Measurements from ENCODE around the gene SYCP3. TPM values are rescaled to one million over a fixed set of nuclear protein-coding genes. Genes with fewer than 3 reads are reported as not detected.

The SYCP3 gene
- total and polyA plus RNA-seq, 2 experiments from 2014 or later: 0.07 to 1.2 TPM

DNA sequence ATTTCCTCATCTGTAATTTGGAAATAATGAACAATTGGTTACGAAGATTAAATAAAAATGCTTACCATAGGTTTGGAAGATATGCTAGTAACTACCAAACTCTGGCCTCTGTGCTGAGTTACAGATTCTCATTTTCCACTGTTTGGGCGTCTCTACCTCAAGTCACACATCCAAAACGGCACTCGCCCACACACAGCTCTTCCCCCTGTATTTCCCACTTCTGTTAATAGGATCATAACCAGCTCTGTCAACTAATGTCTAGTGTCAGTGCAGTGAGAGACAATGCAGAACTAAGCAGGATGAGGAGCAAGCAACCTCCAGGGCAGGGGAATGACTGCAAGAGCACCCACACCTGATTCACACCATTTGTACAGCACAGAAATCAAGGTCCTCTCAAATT, 10.9 kb upstream of the SYCP3 start:
- H3K4me2 ChIP-seq: no peak overlapping the region
- 92% methylated on average over 4 of the region's 4 CpGs for WGBS (ENCODE audit: low lambda C conversion rate, missing lambda C conversion rate)

DNA sequence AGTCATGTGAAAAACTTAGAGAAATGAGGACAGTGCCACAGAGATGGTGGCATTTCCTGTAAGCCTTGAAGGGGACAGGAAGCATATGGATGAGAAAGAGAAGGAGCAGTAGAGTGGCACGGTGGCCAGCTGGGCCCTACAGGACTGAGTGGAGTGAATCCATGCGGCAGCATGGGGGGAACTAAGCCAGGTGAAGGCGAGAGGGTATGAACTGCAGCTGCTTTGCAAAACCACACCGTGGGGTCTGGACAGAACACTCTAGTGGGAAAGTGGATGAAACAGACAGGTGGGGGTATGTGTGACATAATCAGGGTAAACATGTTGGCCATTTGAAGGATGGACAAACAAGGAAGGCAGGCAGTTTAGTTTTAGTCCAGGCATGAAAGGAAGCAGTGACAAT, 10.4 kb upstream of the SYCP3 start:
- no peak overlapping the region for H3K4me3 ChIP-seq
- H3K79me2 ChIP-seq: no peaks in the 10 kb centered on the region
- H4K20me1 ChIP-seq (ENCODE audit: insufficient read depth, poor library complexity, severe bottlenecking): no peaks in the 10 kb centered on the region
- H3K9me2 ChIP-seq (replicated peaks; ENCODE audit: insufficient read depth): no peaks in the 10 kb centered on the region
- no peak overlapping the region for H2AFZ ChIP-seq
- no peak overlapping the region for H3K27ac ChIP-seq
- no peaks in the 10 kb centered on the region for H3K4me1 ChIP-seq (ENCODE audit: insufficient read depth)
- no peaks in the 10 kb centered on the region for H3K9me3 ChIP-seq (ENCODE audit: low read depth)
- H3K36me3 ChIP-seq (replicated peaks; ENCODE audit: insufficient read depth, low read depth): no peaks in the 10 kb centered on the region
- TF ChIP-seq, protein P1, sequence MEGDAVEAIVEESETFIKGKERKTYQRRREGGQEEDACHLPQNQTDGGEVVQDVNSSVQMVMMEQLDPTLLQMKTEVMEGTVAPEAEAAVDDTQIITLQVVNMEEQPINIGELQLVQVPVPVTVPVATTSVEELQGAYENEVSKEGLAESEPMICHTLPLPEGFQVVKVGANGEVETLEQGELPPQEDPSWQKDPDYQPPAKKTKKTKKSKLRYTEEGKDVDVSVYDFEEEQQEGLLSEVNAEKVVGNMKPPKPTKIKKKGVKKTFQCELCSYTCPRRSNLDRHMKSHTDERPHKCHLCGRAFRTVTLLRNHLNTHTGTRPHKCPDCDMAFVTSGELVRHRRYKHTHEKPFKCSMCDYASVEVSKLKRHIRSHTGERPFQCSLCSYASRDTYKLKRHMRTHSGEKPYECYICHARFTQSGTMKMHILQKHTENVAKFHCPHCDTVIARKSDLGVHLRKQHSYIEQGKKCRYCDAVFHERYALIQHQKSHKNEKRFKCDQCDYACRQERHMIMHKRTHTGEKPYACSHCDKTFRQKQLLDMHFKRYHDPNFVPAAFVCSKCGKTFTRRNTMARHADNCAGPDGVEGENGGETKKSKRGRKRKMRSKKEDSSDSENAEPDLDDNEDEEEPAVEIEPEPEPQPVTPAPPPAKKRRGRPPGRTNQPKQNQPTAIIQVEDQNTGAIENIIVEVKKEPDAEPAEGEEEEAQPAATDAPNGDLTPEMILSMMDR (IDR thresholded peaks at IDR 0.05; ENCODE audit: poor library complexity): no peak
- TF ChIP-seq EZH2 (IDR thresholded peaks at IDR 0.05; ENCODE audit: borderline replicate concordance) (no peak), EZH2phosphoT487 (IDR thresholded peaks at IDR 0.05; ENCODE audit: low read depth, severe bottlenecking, unreplicated experiment) (no peak)
- H3K27me3 ChIP-seq: no peaks in the 10 kb centered on the region
- DNase-seq (ENCODE audit: low spot score): no peak
- no peak overlapping the region for H3K4me2 ChIP-seq
- WGBS (ENCODE audit: low lambda C conversion rate, missing lambda C conversion rate): 85% methylated on average over 4 of the region's 4 CpGs

More for the DNA sequence above, 10.9 kb upstream of the SYCP3 start:
- H2AFZ ChIP-seq: no peak overlapping the region
- H3K27me3 ChIP-seq: no peaks in the 10 kb centered on the region
- no peaks in the 10 kb centered on the region for H3K9me3 ChIP-seq (ENCODE audit: low read depth)
- no peak overlapping the region for H3K27ac ChIP-seq
- no peak overlapping the region for H3K4me3 ChIP-seq
- TF ChIP-seq EZH2 (IDR thresholded peaks at IDR 0.05; ENCODE audit: borderline replicate concordance) (no peak), EZH2phosphoT487 (IDR thresholded peaks at IDR 0.05; ENCODE audit: low read depth, severe bottlenecking, unreplicated experiment) (no peak)
- TF ChIP-seq, protein P1 (IDR thresholded peaks at IDR 0.05; ENCODE audit: poor library complexity): no peak
- H3K36me3 ChIP-seq (replicated peaks; ENCODE audit: insufficient read depth, low read depth): no peaks in the 10 kb centered on the region
- no peaks in the 10 kb centered on the region for H4K20me1 ChIP-seq (ENCODE audit: insufficient read depth, poor library complexity, severe bottlenecking)
- no peaks in the 10 kb centered on the region for H3K79me2 ChIP-seq
- no peaks in the 10 kb centered on the region for H3K4me1 ChIP-seq (ENCODE audit: insufficient read depth)
- H3K9me2 ChIP-seq (replicated peaks; ENCODE audit: insufficient read depth): no peaks in the 10 kb centered on the region
- DNase-seq (ENCODE audit: low spot score): no peak

DNA sequence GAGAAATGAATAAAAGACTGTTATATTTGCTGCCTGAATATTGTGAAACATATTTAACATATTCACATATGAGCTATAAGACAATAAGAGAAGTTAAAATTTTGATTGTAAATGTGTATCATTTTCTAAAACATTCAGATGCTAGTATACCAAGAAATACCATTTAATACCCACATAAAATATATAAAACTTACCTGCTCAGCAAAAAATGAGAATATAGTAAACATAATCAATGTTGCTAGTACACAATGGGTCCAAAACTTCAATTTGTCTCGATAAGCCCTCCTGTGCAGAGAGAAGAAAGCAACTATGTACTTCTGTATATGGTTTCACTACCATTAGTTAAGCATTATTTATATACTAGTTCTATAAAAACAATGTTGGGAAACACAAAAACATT, 9.6 kb upstream of the SYCP3 start:
- WGBS (ENCODE audit: low lambda C conversion rate, missing lambda C conversion rate): 97% methylated on average over 1 of the region's 1 CpG
- Histone ChIP-seq H3K9me3 (ENCODE audit: low read depth) (no peaks in the 10 kb centered on the region), H3K4me2 (no peak overlapping the region), H3K27me3 (no peaks in the 10 kb centered on the region), H3K4me3 (no peak overlapping the region), H2AFZ (no peak overlapping the region), H4K20me1 (ENCODE audit: insufficient read depth, poor library complexity, severe bottlenecking) (no peaks in the 10 kb centered on the region), H3K9me2 (replicated peaks; ENCODE audit: insufficient read depth) (no peaks in the 10 kb centered on the region), H3K27ac (no peak overlapping the region), H3K79me2 (no peaks in the 10 kb centered on the region), H3K36me3 (replicated peaks; ENCODE audit: insufficient read depth, low read depth) (no peaks in the 10 kb centered on the region), H3K4me1 (ENCODE audit: insufficient read depth) (no peaks in the 10 kb centered on the region)
- DNase-seq (ENCODE audit: low spot score): no peak
- TF ChIP-seq, protein P1 (IDR thresholded peaks at IDR 0.05; ENCODE audit: poor library complexity): no peak
- TF ChIP-seq EZH2phosphoT487 (IDR thresholded peaks at IDR 0.05; ENCODE audit: low read depth, severe bottlenecking, unreplicated experiment): no peak
- no peak for TF ChIP-seq EZH2 (IDR thresholded peaks at IDR 0.05; ENCODE audit: borderline replicate concordance)

DNA sequence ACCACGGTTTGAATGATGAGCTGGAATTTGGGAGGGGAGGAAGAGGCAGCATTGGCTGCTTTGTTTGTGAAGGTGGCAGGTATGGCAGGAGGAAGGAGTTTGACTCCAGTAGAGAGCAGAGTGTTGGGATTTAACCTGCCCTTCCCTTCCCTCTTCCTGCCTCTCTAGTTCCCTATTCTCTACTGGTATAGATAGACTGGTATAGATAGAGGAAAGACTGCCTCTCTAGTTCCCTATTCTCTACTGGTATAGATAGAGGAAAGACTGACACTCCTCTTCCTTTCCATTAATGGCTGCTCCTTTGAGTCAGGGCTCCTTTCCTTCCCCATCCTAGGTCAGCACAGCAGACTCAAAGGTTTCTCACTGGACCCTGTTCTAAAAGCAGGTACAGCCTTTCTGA, 8.4 kb upstream of the SYCP3 start:
- Histone ChIP-seq H3K36me3 (replicated peaks; ENCODE audit: insufficient read depth, low read depth) (no peaks in the 10 kb centered on the region), H3K4me1 (ENCODE audit: insufficient read depth) (no peaks in the 10 kb centered on the region)
- no peak for DNase-seq (ENCODE audit: low spot score)

More for the DNA sequence above, 8.4 kb upstream of the SYCP3 start:
- no peaks in the 10 kb centered on the region for H3K79me2 ChIP-seq
- H3K27me3 ChIP-seq: no peaks in the 10 kb centered on the region
- H2AFZ ChIP-seq: no peak overlapping the region
- H3K9me3 ChIP-seq (ENCODE audit: low read depth): no peaks in the 10 kb centered on the region
- WGBS (ENCODE audit: low lambda C conversion rate, missing lambda C conversion rate): 85% methylated on average over 1 of the region's 1 CpG
- TF ChIP-seq EZH2phosphoT487 (IDR thresholded peaks at IDR 0.05; ENCODE audit: low read depth, severe bottlenecking, unreplicated experiment) (no peak), EZH2 (IDR thresholded peaks at IDR 0.05; ENCODE audit: borderline replicate concordance) (no peak)
- TF ChIP-seq, protein P1 (IDR thresholded peaks at IDR 0.05; ENCODE audit: poor library complexity): no peak
- no peaks in the 10 kb centered on the region for H4K20me1 ChIP-seq (ENCODE audit: insufficient read depth, poor library complexity, severe bottlenecking)
- H3K4me3 ChIP-seq: no peak overlapping the region
- H3K27ac ChIP-seq: no peak overlapping the region
- H3K4me2 ChIP-seq: no peak overlapping the region
- no peaks in the 10 kb centered on the region for H3K9me2 ChIP-seq (replicated peaks; ENCODE audit: insufficient read depth)

Data from hepatocyte (in vitro differentiated cells).